Measurements from ENCODE around the gene VPS13C.

The VPS13C gene

GRCh38 chr15:61831505-61831921 is 228.7 kb downstream of the VPS13C start:
- no peak for TF ChIP-seq CTCF (IDR thresholded peaks at IDR 0.05; ENCODE audit: low read depth, low read length)
- H3K4me3 ChIP-seq (ENCODE audit: low read depth, low read length) = no peak overlapping the region
- DNase-seq (ENCODE audit: low read depth, low spot score) = no peak
- in situ Hi-C loops (cut with HindIII; ENCODE audit: low sequenced_read_pairs) = no loop called here

- in situ Hi-C loops (cut with HindIII; ENCODE audit: low sequenced_read_pairs) = no loop called here
- no peak overlapping the region for H3K4me3 ChIP-seq (ENCODE audit: low read depth, low read length)
- DNase-seq (ENCODE audit: low read depth, low spot score) = no peak
- TF ChIP-seq CTCF (IDR thresholded peaks at IDR 0.05; ENCODE audit: low read depth, low read length) = no peak
These were observed 229.5 kb downstream of the VPS13C start for GRCh38 chr15:61830536-61831330.

GRCh38 chr15:61829514-61829889 is 230.7 kb downstream of the VPS13C start:
- TF ChIP-seq CTCF (IDR thresholded peaks at IDR 0.05; ENCODE audit: low read depth, low read length) = no peak
- in situ Hi-C loops (cut with HindIII; ENCODE audit: low sequenced_read_pairs) = no loop called here
- no peak overlapping the region for H3K4me3 ChIP-seq (ENCODE audit: low read depth, low read length)
- DNase-seq (ENCODE audit: low read depth, low spot score) = no peak

- no peak for TF ChIP-seq CTCF (IDR thresholded peaks at IDR 0.05; ENCODE audit: low read depth, low read length)
- H3K4me3 ChIP-seq (ENCODE audit: low read depth, low read length) = no peak overlapping the region
- in situ Hi-C loops (cut with HindIII; ENCODE audit: low sequenced_read_pairs) = no loop called here
- DNase-seq (ENCODE audit: low read depth, low spot score) = peak; percentile 8
These were observed 231.3 kb downstream of the VPS13C start for GRCh38 chr15:61828860-61829513.

GRCh38 chr15:61828008-61828407 is 232.2 kb downstream of the VPS13C start:
- TF ChIP-seq CTCF (IDR thresholded peaks at IDR 0.05; ENCODE audit: low read depth, low read length) = peak; percentile 9
- in situ Hi-C loops (cut with HindIII; ENCODE audit: low sequenced_read_pairs) = no loop called here

GRCh38 chr15:61827131-61827530 is 233.1 kb downstream of the VPS13C start:
- no peak for TF ChIP-seq CTCF (IDR thresholded peaks at IDR 0.05; ENCODE audit: low read depth, low read length)
- no peak for DNase-seq (ENCODE audit: low read depth, low spot score)
- no peak overlapping the region for H3K4me3 ChIP-seq (ENCODE audit: low read depth, low read length)
- in situ Hi-C loops (cut with HindIII; ENCODE audit: low sequenced_read_pairs) = no loop called here

More at GRCh38 chr15:61828008-61828407, 232.2 kb downstream of the VPS13C start:
- no peak overlapping the region for H3K4me3 ChIP-seq (ENCODE audit: low read depth, low read length)
- no peak for DNase-seq (ENCODE audit: low read depth, low spot score)
